Liver (tissue), 3 donors: ENCODE data around the gene SLCO2A1.

ENCODE experiments used
- ATF3 ChIP-seq: IDR thresholded peaks from 2 replicates; pipeline ENCODE4 v1.6.1; 2016; ENCODE audit warnings: antibody characterized with exemption
- CTCF ChIP-seq: fragments of 150-350 bp; IDR thresholded peaks from 2 replicates; pipeline ENCODE4 v1.5.1; 2017; ENCODE audit warnings: improper control_type of control experiment, low read depth, low read length; ENCODE audit not compliant: missing input control
- EGR1 ChIP-seq, 2 donors: IDR thresholded peaks; 2 replicates each; pipeline ENCODE4 v1.6.1; 2016 to 2018; ENCODE audit warnings: antibody characterized with exemption in 2 of 2, low read depth in 2 of 2
- FOXA1 ChIP-seq: IDR thresholded peaks from 2 replicates; pipeline ENCODE4 v1.6.1; 2016; ENCODE audit warnings: antibody characterized with exemption
- GABPA ChIP-seq, 2 donors: IDR thresholded peaks in 1 of 2; conservative IDR thresholded peaks in 1 of 2; 2 replicates each; pipeline ENCODE4 v1.6.1; 2016; ENCODE audit warnings: antibody characterized with exemption in 2 of 2, mild to moderate bottlenecking in 1 of 2, moderate library complexity in 1 of 2
- HNF4A ChIP-seq, 2 donors: conservative IDR thresholded peaks; 2 replicates each; pipeline ENCODE4 v1.6.1; 2016; ENCODE audit warnings: antibody characterized with exemption in 2 of 2, mild to moderate bottlenecking in 2 of 2
- JUND ChIP-seq, 2 donors: IDR thresholded peaks; 2 replicates each; pipeline ENCODE4 v1.6.1; 2016; ENCODE audit warnings: antibody characterized with exemption in 2 of 2
- MAX ChIP-seq: IDR thresholded peaks from 2 replicates; pipeline ENCODE4 v1.6.1; 2016; ENCODE audit warnings: antibody characterized with exemption
- NR2F2 ChIP-seq: IDR thresholded peaks from 2 replicates; pipeline ENCODE4 v1.6.1; 2016; ENCODE audit warnings: antibody characterized with exemption
- RAD21 ChIP-seq, 2 donors: IDR thresholded peaks; 2 replicates each; pipeline ENCODE4 v1.6.1; 2016; ENCODE audit warnings: antibody characterized with exemption in 2 of 2, mild to moderate bottlenecking in 2 of 2
- REST ChIP-seq: IDR thresholded peaks from 2 replicates; pipeline ENCODE4 v1.6.1; 2016; ENCODE audit warnings: antibody characterized with exemption, mild to moderate bottlenecking
- SP1 ChIP-seq: IDR thresholded peaks from 2 replicates; pipeline ENCODE4 v1.6.1; 2018; ENCODE audit warnings: antibody characterized with exemption, mild to moderate bottlenecking
- TAF1 ChIP-seq: conservative IDR thresholded peaks from 2 replicates; pipeline ENCODE4 v1.6.1; 2016; ENCODE audit warnings: antibody characterized with exemption, mild to moderate bottlenecking
- YY1 ChIP-seq: IDR thresholded peaks from 2 replicates; pipeline ENCODE4 v1.6.1; 2016; ENCODE audit warnings: antibody characterized with exemption, mild to moderate bottlenecking
- donor health status: healthy.
- donor health status: healthy.

GRCh38 chr3:133883641-133884040 is 146.1 kb downstream of the SLCO2A1 start:
- TF ChIP-seq FOXA1 = no peak
- TF ChIP-seq CTCF = no peak
- TF ChIP-seq GABPA (IDR thresholded peaks at IDR 0.05 in 1 of 2, conservative IDR thresholded peaks at IDR 0.05 in 1 of 2) = no peak
- no peak for TF ChIP-seq MAX
- TF ChIP-seq EGR1 (IDR thresholded peaks at IDR 0.05; ENCODE audit: low read depth in 2 of 2) = no peak
- TF ChIP-seq RAD21 (IDR thresholded peaks at IDR 0.05) = no peak
- no peak for TF ChIP-seq JUND (IDR thresholded peaks at IDR 0.05)
- TF ChIP-seq REST = no peak
- no peak for TF ChIP-seq TAF1
- TF ChIP-seq YY1 = no peak
- TF ChIP-seq ATF3 = no peak
- TF ChIP-seq SP1 = no peak
- no peak for TF ChIP-seq HNF4A (conservative IDR thresholded peaks at IDR 0.05)
- TF ChIP-seq NR2F2 = no peak
